Forelimb muscle (tissue), 1 donor: ENCODE data around the gene MYO3B. TPM values are rescaled to one million over a fixed set of nuclear protein-coding genes. Genes with fewer than 3 reads are reported as not detected.
"Not testable (repeated sequence)": the region's sequence is repeated elsewhere in the genome, so short reads cannot be mapped to it uniquely, and the experiment has no call there.

Experiments used
- DNase-seq: peaks from one replicate; pipeline ENCODE4 v3.0.0-alpha.2; 2013; ENCODE audit warnings: low read depth
- polyA plus RNA-seq: library from polyadenylated mRNA; unstranded; fragments of 120-200 nt; gene quantifications from one replicate; pipeline ENCODE4 v1.2.1, GENCODE V29; 2013; ENCODE audit not compliant: insufficient read length

Gene MYO3B
- polyA plus RNA-seq, 1 donor: 0.10 TPM

DNA sequence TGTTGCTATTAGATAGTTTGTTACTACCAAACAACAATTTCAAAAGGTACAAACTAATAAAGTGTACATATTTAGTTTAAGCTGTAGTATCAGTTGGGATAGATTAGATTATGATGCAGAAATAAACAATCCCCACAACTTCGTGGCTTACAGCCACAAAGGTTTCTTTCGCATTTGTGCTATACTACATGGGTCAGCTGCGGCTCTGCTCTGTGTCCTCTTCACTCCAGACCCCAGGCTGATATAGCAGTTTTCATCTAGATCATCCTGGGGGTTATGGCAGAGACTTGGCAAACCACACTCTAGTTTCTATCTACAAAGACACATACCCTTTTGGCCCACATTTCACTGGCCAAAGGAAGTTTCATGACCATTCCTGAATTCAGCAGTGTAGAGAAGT lies 429.2 kb downstream of the MYO3B start:
- DNase-seq: no peak

DNA sequence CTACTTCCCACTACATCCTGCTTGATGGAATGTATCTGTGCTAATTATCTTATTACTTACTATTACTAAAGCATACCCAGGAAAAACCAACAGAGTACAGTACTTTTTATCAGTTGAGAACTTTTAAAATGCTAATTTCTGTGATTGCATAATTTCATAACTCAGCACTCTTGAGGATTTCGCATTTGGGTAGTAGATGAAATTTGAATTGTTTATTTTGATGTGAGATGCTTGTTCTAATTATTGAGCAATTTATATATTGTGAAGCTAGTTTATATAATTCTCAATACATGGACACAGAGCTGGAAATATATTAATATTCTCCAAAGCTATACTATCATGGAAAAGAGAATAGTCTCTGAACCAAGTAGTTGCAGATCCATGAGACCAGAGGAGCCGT lies 432.7 kb downstream of the MYO3B start:
- no peak for DNase-seq

DNA sequence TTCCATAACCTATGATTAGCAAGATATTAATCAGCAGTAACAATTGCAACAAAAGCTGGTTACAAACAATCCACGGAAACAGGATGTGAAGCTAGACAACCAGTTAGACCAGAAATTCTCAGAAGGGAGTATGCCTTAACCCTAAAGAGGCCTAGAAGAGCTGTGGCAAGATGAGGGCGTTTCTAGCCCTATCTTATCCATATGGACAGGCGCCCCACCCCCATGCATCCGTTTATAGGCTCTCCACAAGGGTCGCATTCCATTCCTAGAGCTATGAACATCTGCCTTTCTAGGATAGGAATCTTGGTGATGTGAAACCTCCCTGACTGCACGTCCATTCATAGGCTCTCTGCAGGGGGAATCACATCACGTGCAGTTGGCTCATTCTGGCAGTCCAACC lies 441.0 kb downstream of the MYO3B start:
- not testable (repeated sequence) for DNase-seq

DNA sequence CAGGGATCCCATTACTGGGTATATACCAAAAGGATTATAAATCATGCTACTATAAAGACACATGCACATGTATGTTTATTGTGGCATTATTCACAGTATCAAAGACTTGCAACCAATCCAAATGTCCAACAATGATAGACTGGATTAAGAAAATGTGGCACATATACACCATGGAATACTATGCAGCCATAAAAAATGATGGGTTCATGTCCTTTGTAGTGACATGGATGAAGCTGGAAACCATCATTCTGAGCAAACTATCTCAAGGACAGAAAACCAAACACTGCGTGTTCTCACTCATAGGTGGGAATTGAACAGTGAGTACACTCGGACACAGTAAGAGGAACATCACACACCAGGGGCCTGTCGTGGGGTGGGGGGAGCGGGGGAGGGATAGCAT lies 457.1 kb downstream of the MYO3B start:
- not testable (repeated sequence) for DNase-seq

DNA sequence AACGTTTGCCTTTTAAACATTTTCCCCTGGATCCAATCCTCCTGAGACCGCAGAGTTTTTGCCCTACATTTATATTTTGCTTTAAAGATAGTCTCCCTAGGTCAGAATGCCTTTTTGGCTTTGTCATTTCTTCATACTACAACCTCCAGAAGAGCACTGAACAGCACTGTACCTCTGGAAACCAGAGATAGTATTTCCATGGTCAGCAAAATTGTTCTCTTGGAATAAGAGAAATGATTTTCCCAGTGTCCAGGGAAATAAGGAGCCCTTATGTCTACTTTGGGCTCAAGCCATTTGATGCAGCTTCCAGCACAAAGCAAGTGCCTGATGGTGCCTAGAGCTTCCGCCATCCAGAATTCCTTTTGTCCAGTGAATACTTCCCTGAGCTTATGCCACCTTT lies 461.7 kb downstream of the MYO3B start:
- no peak for DNase-seq

DNA sequence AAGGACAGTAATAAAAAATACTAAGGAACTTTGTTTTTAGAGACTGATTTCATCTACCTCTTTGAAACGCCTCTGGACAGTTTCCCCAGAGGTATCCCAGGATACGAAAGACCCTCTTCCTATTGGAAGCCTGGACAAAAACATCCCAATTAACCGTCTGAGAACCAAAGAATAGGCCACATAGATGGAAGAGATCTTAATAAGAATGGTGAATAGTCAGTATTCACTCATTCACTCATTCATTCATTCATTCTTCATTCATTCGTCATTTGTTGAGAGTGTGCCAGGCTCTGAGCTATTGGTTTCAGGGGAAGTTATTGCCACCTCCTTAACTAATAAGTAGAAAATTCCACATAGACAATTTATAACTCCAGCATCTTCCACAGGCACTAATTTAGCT lies 464.0 kb downstream of the MYO3B start:
- DNase-seq: no peak

DNA sequence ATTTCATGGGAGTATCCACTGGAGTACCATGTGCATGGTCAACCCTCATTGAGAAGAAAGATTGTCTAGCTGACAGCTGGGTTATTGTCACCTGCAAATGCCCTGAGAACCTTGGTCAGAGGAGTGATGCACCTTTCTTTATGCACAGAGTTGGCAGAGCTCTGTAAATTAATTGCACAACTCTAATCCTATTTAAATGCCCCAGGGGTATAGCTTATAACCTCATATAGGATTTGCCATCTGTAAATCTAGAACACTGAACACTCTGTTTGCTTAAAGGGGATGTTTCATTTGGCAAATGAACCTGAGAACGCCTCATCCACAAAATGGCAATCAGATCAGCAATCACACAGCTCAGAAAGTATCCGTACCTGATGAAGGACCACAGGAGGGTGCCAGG lies 465.4 kb downstream of the MYO3B start:
- DNase-seq: no peak

DNA sequence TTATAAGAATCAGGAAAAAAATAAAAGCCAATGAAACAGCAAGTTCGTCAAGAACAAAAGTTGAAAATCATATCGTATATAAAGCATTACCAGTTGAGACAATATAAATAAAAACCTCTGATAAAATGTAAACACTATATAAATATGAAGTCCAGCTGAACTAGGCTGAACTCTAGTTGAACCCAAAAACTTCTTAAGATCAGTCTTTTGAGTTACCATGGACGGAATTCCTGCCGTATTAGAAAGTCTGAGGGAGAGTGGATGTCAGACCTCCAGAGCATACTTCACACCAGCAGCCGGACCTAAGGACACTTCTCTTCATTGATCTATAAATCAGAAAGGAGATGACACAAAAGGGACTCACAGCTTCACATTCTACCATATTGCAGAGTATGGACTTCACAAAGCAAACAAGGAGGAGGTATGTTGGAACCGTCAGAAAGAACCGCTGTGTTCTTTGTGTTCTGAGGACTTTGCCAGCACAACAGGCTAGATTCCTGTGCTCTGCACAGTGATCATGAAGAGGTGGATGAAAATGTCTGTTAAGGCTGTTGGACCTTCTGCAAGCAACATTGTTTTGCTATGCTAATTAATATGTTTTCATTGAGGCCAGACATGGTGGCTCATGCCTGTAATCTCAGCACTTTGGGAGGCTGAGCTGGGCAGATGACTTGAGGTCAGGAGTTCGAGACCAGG lies 469.9 kb downstream of the MYO3B start:
- no peak for DNase-seq

DNA sequence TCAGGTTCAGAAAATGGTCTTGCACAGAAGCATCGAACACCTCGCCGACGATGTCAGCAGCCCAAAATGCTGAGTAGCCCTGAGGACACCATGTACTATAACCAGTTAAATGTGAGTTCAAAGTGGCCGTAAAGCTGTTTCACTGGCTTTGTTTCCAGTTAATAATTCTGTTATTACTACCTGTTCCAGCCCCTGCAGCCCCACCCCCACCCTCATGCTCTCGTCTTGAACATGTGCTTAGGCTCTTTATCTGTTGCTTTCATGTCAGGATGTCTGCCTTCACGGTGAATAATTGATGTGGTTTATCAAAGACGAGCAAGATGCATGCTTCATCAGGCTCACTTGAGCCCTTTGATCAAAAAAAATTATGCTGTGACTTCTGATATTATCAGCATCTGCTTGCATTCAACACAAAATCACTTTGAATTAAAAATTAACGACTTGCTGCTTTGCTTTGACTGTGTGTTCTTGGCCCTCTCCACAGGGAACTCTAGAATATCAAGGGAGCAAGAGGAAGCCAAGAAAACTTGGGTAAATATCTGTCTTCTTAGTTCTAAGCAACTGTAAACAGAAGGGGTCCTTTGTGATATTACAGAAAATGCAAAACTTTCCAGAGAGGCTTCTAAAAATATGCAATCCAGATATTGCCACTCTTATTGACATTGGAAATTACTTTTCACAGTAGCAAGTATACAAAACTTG lies 473.8 kb downstream of the MYO3B start:
- no peak for DNase-seq

DNA sequence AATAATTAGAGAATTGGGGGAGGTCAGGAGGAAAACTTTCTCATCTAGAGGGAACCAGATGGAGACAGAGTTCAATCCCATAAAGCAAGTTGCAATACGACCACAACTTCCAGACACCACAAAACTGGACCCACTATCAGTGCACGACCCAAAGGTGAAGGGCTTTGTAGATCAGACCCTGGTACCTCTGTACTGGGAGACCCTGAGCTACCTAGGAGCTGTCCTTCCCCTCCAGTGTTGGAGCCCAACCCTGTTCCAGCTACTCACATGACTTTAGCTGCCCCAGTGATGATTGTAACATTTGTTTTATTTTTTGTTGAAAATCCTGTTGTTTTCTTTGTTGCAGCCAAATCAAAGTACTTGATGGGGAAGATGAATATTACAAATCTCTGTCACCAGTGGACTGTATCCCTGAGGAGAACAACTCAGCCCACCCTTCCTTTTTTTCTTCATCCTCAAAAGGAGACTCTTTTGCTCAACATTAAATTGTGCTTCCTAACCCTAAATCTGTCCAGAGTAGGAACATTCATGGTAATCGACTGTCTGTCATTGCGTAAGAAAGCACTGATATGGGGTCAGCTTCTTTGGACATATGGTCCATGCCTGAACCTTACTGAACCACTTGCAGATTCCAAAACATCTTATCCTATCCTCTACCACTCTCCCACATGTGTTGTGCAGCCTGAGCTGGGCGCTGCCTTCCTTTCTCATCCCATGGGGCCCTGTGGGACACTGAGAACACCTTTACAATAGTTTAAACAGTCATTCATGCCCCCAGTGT lies 474.9 kb downstream of the MYO3B start:
- no peak for DNase-seq

DNA sequence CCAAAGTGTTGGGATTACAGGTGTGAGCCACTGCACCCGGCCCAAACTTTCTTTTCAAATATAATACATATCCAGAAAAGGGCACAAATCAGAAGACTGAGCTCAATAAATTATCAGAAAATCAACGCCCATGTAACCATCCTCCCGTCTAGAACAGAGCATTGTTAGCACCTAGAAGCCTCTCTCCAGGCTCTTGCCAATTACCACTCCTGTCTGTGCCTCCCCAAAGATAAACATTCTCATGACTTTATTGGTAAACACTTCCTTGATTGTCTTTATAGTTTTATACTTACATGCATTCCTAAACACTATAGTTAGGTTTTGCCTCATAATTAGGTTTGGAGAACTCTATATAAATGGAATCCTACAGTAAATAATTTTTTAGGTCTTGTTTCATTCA lies 478.7 kb downstream of the MYO3B start:
- no peak for DNase-seq

DNA sequence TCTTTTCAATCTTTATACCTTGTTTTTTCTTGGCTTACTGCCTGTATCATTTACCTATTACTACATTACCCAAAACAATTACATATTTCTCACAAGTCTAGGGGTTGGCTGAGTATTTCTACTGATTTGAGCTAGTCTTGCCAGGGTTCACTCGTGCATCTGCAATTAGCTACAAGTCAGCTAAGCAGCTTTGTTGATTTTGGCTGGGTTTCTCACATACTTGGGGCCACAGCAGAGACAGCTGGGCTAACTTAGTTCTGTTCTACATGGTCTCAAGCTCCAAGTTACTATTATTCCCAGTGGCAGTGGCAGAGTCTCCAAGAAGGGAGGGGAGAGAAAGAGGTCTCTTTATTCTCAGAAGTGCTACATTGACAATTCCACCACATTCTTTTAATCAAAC lies 482.5 kb downstream of the MYO3B start:
- DNase-seq: no peak

DNA sequence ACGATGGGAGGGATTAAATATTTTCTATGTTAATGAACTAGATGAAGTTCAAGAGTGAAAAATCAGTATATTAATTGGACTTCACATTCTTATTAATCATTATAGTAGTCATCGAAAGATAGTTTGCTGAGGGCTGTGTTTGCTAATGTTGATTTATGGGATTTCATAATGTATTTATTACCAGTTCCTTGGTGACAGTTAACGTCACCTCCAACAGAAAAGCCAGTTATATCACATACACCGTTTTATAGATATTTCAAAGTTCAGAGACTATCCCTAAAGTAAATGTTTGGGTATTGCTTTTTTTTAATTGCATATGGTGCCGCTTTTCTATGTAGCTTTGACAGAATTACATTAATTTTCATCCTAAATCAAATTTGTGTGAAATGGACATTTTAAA lies 487.8 kb downstream of the MYO3B start:
- no peak for DNase-seq

DNA sequence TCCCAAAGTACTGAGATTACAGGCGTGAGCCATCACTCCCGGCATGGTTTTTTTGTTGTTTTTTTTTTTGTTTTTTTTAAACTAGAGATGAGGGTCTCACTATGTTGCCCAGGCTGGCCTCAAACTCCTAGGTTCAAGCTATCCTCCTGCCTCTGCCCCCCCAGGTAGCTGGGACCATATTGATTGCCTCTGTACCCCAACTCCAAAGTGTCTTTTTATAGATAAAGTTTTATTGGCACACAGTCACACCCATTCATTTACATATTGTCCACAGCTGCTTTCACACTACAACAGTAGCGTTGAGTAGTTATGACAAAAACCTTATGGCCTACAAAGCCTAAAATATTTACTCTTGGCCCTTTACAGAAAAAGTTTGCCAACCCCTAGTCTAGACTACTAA lies 492.0 kb downstream of the MYO3B start:
- DNase-seq: no peak

DNA sequence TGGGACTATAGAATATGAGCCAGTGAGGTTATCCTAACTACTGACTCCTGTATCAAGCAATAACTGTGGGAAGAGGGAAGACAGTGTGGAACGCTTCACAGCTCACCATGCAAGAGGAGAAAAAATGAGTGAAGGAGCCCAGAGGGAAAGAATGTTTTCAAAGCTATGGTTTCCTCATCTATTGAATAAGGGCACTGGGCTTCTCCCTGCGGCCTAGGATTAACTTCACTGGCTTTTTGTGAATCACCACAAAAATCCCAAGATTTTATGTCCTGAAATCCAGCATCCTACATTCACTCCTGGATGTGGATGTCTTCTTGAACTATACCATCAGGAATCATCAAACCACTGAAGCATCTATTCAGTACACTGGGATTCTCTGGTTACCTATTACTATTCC lies 492.7 kb downstream of the MYO3B start:
- no peak for DNase-seq

DNA sequence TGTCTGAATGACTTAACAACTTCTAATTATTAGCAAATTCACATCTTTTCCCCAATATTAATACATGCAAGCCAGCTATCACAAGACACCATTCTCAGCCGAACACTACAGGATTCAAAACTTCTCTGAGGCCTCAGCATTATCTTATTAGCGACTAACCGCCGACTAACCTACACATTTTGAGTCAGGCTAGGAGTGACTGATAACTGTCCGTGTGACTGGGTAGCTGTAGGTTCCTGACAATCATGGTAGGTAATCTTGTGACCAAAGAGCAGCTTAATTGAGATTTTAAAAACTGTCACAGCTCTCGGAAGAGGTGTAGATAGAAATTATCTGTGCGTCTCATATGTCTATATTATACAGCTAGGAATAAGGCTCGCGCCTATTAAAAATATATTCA lies 493.1 kb downstream of the MYO3B start:
- DNase-seq: no peak

DNA sequence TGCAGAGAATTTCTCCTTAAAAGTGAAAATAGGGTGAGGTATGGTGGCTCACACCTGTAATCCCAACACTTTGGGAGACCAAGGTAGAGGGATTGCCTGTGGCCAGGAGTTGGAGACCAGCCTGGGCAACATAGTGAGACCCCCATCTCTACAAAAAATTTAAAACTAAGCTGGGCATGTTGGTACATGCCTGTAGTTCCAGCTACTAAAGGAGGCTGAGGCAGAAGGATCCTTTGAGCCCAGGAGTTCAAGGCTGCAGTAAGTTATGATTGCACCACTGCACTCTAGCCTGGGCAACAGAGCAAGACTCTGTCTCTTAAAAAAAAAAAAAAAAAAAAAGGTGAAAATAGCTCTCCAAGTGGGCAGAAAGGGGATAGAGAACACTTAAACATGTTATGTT lies 496.3 kb downstream of the MYO3B start:
- DNase-seq: not testable (repeated sequence)

DNA sequence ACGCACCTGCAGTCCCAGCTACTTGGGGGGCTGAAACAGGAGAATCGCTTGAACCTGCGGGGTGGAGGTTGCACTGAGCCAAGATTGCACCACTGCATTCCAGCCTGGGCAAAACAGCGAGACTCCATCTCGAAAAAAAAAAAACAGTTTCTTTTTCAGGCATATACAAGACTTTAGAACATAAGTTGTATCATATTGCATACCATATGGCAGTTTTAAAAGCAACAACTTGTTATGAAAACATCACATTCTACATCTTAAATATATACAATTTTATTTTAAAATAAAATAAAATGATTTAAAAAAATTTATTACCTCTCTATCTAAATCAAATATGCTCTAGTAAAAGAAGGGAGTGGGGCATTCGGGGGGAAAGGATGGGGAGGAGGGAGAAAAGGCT lies 497.8 kb downstream of the MYO3B start:
- DNase-seq: no peak

DNA sequence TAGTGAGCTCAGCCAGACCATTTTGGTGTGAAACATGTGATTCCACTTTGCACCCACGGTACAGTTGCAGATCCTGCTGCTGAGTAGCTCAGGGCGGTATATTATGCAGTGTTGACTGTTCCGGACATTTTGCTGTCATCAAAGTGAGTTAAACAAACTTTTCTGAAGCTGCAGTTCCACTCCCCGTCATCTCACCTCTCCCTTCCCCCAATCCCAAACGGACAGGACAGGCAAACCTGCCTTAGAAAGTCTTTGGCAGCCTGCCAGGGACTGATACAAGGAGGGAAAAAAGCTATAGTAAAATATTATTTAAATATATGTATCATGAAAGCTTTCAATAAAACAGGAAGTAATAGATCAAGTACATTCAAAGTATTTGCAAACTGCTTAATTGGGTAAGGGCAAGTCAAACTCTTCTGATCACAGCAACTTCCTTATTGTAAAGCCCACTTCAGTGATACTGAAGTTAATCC lies 501.7 kb downstream of the MYO3B start:
- no peak for DNase-seq

DNA sequence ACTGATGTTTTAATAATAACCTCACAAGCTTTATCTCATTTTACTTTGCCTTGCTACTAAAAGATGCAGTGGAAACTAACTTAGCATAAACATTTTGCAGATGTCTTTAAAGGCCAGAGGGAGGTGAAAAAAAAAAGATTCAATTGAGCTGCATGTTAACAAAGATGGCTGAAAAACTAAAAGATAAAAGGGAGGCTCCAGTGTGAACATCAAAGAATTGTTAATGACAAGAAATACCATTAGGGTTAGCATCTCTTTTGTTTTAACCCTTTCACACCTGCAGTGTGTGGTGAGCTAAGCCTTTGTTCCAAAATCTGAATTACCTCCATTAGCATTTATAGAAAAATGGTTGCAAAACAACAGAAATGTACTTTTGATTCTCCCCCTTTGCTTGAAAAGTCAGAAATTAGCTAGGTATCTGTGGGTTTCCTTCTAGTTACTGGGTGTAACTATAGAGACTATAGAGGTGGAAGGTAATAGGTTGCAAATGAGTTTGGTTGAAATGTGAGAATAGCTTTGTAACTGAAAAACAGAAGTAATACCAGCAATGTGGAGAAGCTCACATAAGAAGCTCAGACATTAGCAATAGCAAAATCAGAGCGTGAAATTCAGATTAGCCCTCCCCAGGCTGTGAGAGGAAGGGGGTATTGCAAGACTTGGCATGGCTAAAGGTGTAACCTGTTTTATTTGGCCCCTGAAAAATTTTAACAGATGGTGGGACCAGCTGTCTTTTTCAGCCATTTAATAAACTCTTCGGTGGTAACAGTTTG lies 502.4 kb downstream of the MYO3B start:
- no peak for DNase-seq

DNA sequence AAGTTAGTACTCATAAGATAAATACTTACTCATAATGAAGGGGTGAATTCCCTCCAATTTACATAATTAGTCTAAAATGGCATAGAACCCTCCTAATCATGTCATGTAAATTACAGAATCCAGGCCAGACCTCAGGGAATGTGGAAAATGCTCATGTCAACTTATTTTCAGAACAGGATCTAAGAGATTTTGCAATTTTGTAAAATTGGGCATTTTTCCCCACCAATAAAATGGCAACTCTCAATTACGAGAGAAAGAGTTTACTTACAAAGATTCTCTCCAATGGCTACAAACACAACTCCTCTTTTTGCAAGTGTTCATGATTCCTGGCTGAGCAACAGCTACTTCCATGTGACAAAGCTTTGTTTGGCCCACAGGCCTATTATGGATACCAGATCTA lies 503.4 kb downstream of the MYO3B start:
- no peak for DNase-seq

DNA sequence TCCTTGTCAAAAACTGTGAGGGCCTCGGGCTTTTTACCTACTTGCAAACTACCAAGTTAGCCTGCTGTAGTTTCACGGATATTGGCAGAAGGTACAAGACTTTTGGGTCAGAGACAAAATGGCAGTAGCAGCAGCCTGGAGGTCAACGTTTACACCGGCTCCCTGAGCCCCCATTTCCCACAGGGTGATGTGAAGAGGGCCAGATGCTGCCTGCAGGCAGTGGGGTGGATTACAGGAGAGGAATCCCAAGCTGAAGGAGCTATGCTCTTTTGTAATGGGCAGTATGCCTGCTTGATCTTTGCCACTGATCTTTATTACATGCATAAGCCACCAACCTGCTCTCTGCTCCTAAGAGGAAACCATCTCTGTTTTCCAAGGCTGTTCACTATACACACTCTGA lies 507.6 kb downstream of the MYO3B start:
- DNase-seq: no peak
